ENCODE data around the gene RXRA. TPM values are rescaled to one million over a fixed set of nuclear protein-coding genes. Genes with fewer than 3 reads are reported as not detected.
A peak's percentile ranks its signal among the peaks of the same experiment; 100 is the strongest.

The RXRA gene
- polyA plus RNA-seq, 3 donors = 15.8 to 91.0 (median 23.2) TPM

DNA sequence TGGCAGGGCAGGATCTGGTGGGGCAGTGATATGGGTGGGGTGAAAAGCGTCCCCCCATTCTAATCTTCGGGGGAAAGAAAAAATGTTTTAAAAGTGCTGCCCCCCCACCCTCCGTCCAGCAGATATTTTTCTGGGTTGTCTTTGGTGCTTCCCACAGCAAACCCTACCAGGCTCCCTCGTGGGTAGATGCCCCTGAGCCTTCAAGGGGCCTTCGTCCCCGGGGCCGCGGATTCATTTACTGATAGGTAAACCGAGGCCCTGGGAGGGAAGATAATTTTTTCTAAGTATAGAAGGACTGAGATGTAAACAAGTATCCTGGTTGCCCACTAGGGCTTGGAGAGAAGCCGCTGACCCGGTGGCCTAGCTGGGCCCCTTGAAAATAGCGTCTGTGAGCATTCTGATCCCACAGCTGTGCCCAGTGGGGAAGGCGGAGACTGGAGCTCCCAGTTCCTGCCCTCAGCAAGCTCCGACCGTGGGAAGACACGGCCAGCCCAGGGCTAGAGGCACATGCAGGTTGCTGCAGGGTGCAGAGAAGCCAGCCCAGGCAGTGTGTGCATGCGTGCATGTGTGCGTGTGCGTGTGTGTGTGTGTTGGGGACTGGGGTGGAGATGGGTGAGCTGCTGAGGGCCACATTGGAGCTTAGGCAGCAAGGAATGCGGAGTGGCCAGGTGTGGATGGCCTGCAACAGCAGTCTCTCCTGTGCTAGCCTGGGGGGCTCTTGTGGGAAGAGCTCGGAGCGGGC is 6.0 kb upstream of the RXRA start:
- peaks cover 0 to 2% (median 0%) of the 10 kb centered on the region in 7 donors for H3K9me3 Mint-ChIP-seq
- no peak overlapping the region for H2AFZ ChIP-seq (ENCODE audit: insufficient read depth, low read depth, low read length, poor library complexity, severe bottlenecking)
- H4K20me1 ChIP-seq (ENCODE audit: insufficient read depth, low read length) = no peaks in the 10 kb centered on the region
- H3K4me3 ChIP-seq (replicated peaks in 1 of 3; ENCODE audit: low read depth in 2 of 3, low read length in 3 of 3) = no peak overlapping the region
- peaks cover 0 to 25% of the 10 kb centered on the region in 2 donors for H3K27me3 ChIP-seq (ENCODE audit: control insufficient read depth in 2 of 2, insufficient read depth in 2 of 2, low read length in 2 of 2)
- no peak overlapping the region for H3K27ac ChIP-seq (ENCODE audit: low read depth in 1 of 2, low read length in 2 of 2)
- peaks cover 0 to 2% of the 10 kb centered on the region in 2 donors for H3K36me3 Mint-ChIP-seq
- no peak for DNase-seq
- WGBS (ENCODE audit: insufficient coverage) = 97% methylated on average over 17 of the region's 22 CpGs
- no peaks in the 10 kb centered on the region for H3K36me3 ChIP-seq (replicated peaks in 1 of 2; ENCODE audit: control insufficient read depth in 1 of 2, insufficient read depth in 2 of 2, low read length in 2 of 2)
- H3K27me3 Mint-ChIP-seq (ENCODE audit: low read depth in 3 of 3) = peaks cover 32 to 55% (median 34%) of the 10 kb centered on the region in 3 donors
- H3K27ac Mint-ChIP-seq = no peak overlapping the region
- TF ChIP-seq, protein P1, sequence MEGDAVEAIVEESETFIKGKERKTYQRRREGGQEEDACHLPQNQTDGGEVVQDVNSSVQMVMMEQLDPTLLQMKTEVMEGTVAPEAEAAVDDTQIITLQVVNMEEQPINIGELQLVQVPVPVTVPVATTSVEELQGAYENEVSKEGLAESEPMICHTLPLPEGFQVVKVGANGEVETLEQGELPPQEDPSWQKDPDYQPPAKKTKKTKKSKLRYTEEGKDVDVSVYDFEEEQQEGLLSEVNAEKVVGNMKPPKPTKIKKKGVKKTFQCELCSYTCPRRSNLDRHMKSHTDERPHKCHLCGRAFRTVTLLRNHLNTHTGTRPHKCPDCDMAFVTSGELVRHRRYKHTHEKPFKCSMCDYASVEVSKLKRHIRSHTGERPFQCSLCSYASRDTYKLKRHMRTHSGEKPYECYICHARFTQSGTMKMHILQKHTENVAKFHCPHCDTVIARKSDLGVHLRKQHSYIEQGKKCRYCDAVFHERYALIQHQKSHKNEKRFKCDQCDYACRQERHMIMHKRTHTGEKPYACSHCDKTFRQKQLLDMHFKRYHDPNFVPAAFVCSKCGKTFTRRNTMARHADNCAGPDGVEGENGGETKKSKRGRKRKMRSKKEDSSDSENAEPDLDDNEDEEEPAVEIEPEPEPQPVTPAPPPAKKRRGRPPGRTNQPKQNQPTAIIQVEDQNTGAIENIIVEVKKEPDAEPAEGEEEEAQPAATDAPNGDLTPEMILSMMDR (IDR thresholded peaks at IDR 0.05) = no peak
- H3K4me3 Mint-ChIP-seq = peak overlapping the region in 1 of 2 donors; percentile 30
- H3K4me1 ChIP-seq (ENCODE audit: control insufficient read depth in 1 of 2, insufficient read depth in 2 of 2, low read length in 2 of 2) = peaks cover 16 to 23% of the 10 kb centered on the region in 2 donors
- peaks cover 26% of the 10 kb centered on the region for H3K4me1 Mint-ChIP-seq
- intact Hi-C loops (cut with micrococcal nuclease) = loop anchor here (5.0 to 10.0 kb wide), 4 partner anchors 75 to 255 kb away; partner anchors contain the start of gene BRD3 (in 1 of the 2)
- no peaks in the 10 kb centered on the region for H3K9me3 ChIP-seq (replicated peaks in 1 of 2; ENCODE audit: control insufficient read depth in 1 of 2, insufficient read depth in 1 of 2, low read length in 2 of 2)
- H3K79me2 ChIP-seq (ENCODE audit: insufficient read depth, low read length) = no peaks in the 10 kb centered on the region
- no peak overlapping the region for H3K4me2 ChIP-seq (replicated peaks; ENCODE audit: extremely low read depth, low read length, poor library complexity, severe bottlenecking)
- H3K9ac ChIP-seq (ENCODE audit: insufficient read depth, low read length, poor library complexity, severe bottlenecking) = no peak overlapping the region

- Histone ChIP-seq H3K36me3 (replicated peaks in 1 of 2; ENCODE audit: control insufficient read depth in 1 of 2, insufficient read depth in 2 of 2, low read length in 2 of 2) (no peaks in the 10 kb centered on the region), H3K27me3 (ENCODE audit: control insufficient read depth in 2 of 2, insufficient read depth in 2 of 2, low read length in 2 of 2) (peaks cover 0 to 22% of the 10 kb centered on the region in 2 donors), H3K27ac (ENCODE audit: low read depth in 1 of 2, low read length in 2 of 2) (no peak overlapping the region), H3K9ac (ENCODE audit: insufficient read depth, low read length, poor library complexity, severe bottlenecking) (no peak overlapping the region), H3K79me2 (ENCODE audit: insufficient read depth, low read length) (no peaks in the 10 kb centered on the region), H4K20me1 (ENCODE audit: insufficient read depth, low read length) (no peaks in the 10 kb centered on the region), H3K4me1 (ENCODE audit: control insufficient read depth in 1 of 2, insufficient read depth in 2 of 2, low read length in 2 of 2) (peaks cover 16 to 28% of the 10 kb centered on the region in 2 donors), H3K4me2 (replicated peaks; ENCODE audit: extremely low read depth, low read length, poor library complexity, severe bottlenecking) (no peak overlapping the region), H2AFZ (ENCODE audit: insufficient read depth, low read depth, low read length, poor library complexity, severe bottlenecking) (no peak overlapping the region), H3K4me3 (replicated peaks in 1 of 3; ENCODE audit: low read depth in 2 of 3, low read length in 3 of 3) (no peak overlapping the region), H3K9me3 (replicated peaks in 1 of 2; ENCODE audit: control insufficient read depth in 1 of 2, insufficient read depth in 1 of 2, low read length in 2 of 2) (no peaks in the 10 kb centered on the region)
- Mint-ChIP-seq H3K27ac (no peak overlapping the region), H3K4me3 (peak overlapping the region in 1 of 2 donors; percentile 26), H3K4me1 (peaks cover 26% of the 10 kb centered on the region), H3K36me3 (peaks cover 0 to 2% of the 10 kb centered on the region in 2 donors), H3K9me3 (peaks cover 0 to 2% (median 0%) of the 10 kb centered on the region in 7 donors), H3K27me3 (ENCODE audit: low read depth in 3 of 3) (peaks cover 27 to 49% (median 32%) of the 10 kb centered on the region in 3 donors)
- no peak for DNase-seq
- WGBS (ENCODE audit: insufficient coverage) = 68% methylated on average over 17 of the region's 22 CpGs
- TF ChIP-seq, protein P1 (IDR thresholded peaks at IDR 0.05) = no peak
- intact Hi-C loops (cut with micrococcal nuclease) = loop anchor here (5.0 to 10.0 kb wide), 4 partner anchors 76 to 256 kb away; partner anchors contain the start of gene BRD3 (in 1 of the 2)
Observed at GRCh38 chr9:134320868-134321471, 5.3 kb upstream of the RXRA start.
